Renal cortical epithelial cell (primary cell): ENCODE measurements around the gene WAPL. TPM values are rescaled to one million over a fixed set of nuclear protein-coding genes. Genes with fewer than 3 reads are reported as not detected.

ENCODE experiments used
- DNase-seq: peaks from one replicate; pipeline ENCODE4 v3.0.0-alpha.2; 2011; ENCODE audit warnings: low read depth
- total RNA-seq: library from RNA; depleted of rRNA; stranded (reverse); fragments of >200 nt; gene quantifications from 2 replicates; pipeline ENCODE4 v1.2.3, GENCODE V29; 2014

WAPL gene
- total RNA-seq, 1 donor from 2014 or later = 72.5 TPM

DNA sequence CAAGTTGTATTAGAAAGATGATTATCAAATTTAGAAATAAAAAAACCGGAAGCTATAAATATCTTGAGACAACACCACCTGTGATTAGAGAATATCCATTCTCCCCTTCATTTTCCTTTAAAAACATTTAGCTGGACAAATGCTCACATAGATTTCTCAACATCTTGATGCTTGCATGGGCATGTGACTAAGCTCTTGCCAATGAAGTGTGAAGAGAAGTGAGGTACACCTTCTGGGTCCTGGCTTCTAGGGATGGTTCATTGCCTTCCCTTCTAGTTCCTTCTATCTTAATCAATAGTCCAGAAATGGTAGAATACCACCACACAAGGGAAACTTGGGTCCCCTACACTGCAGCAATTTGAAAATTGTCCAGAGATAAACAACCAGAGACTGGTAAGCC is 41.0 kb downstream of the WAPL start:
- DNase-seq = peak; percentile 78

DNA sequence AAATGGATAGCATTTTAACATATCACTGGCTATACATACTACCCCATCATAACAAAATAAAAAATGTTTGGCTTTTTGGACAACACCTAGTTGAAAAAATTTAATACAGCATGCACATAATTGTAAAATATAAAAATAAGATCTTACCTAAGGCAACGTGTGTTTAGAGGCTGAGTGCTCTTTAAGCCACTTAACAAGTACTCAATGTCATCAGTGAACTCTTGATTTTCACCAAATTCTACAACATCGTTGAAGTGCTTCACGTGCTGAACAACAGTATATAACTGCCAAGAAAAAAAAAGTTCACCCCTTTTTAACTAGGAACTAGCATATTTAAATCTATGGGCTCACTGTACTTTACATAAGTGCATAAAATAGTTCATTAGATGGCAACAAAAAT is 49.5 kb downstream of the WAPL start:
- no peak for DNase-seq

DNA sequence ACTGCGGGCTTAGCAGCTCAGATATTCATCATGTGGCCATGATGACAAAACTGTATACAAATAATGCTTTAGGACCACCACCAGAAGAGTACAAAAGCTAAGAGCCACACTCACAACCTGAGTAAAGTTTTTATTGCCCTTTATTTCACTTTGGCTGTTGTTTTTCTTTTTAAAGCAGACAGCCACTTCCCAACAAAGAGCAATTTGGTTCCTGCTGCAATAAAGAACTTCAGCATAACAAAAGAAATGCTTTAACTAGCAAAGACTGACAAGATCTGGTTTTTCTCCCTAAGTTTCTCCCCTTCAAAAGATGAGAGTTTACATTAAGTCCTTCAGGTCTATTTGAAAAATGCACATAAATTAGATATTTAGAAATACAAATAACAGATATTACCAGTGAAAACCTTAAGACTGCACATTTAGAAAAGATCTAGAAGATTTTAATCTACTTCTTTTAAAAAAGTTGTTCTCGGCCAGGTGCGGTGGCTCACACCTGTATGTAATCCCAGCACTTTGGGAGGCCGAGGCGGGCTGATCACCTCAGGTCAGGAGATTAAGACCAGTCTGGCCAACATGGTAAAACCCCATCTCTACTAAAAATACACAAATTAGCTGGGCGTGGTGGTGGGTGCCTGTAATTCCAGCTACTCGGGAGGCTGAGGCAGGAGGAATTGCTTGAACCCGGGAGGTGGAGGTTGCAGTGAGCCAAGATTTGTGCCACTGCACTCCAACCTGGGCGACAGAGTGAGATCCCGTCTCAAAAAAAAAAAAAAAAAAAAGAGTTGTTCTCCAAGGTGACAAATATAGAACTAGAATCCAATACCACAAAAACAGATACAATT is 59.4 kb downstream of the WAPL start:
- DNase-seq = no peak

GRCh38 chr10:86451604-86451960 is 70.0 kb downstream of the WAPL start:
- peak; percentile 92 for DNase-seq

GRCh38 chr10:86450806-86451603 is 70.6 kb downstream of the WAPL start:
- DNase-seq = peak; percentile 25

- DNase-seq = no peak
Measured at GRCh38 chr10:86449926-86450558, 71.5 kb downstream of the WAPL start.

DNA sequence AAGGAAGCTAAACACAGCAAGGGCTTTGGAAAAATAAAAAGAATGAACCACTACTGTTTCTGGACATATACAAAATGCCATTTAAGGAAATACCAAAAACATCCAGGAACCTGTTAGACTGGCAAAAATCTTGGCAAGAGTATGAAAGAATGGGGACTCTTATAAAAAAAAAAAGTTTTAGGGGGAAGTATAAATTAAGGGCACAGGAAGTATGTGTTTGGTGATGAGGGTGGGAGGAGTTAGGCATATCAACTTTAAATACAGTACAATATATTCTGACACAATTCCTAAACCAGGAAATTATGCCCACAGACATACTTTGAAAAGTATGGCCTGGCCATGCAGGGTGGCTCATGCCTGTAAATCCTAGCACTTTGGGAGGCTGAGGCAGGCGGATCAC is 74.2 kb downstream of the WAPL start:
- DNase-seq = no peak

GRCh38 chr10:86446987-86447386 is 74.6 kb downstream of the WAPL start:
- no peak for DNase-seq

- DNase-seq = no peak
Measured at GRCh38 chr10:86446440-86446839, 75.2 kb downstream of the WAPL start.

- peak; percentile 26 for DNase-seq
Measured at GRCh38 chr10:86443936-86444335, 77.7 kb downstream of the WAPL start.

- DNase-seq = no peak
Measured at GRCh38 chr10:86443069-86443468, 78.5 kb downstream of the WAPL start.

- peak; percentile 92 for DNase-seq
Measured at GRCh38 chr10:86440874-86441843, 80.4 kb downstream of the WAPL start.

- DNase-seq = peak; percentile 97
Measured at GRCh38 chr10:86439544-86439943, 82.0 kb downstream of the WAPL start.

- peak; percentile 7 for DNase-seq
Measured at GRCh38 chr10:86438091-86438749, 83.4 kb downstream of the WAPL start.

- peak; percentile 19 for DNase-seq
Measured at GRCh38 chr10:86437447-86437846, 84.1 kb downstream of the WAPL start.

DNA sequence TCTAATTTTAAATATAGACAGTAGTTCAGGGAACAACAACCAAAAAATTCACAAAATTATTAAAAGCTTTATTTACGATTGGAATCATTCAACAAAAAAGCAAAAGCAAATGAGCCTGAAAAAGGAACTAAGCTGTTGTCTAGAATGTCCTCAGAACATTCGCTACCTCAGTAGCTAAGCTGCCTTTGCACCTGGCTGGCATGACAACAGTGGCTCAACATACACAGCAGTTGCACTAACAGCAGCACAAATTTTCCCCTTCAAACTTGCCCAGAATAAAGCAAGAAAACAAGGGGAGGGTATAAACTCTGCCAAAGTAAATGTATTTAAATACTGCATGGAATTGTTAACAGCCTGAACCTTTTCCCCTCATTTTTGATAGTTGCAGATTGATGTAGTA is 84.6 kb downstream of the WAPL start:
- DNase-seq = no peak

GRCh38 chr10:86434656-86435055 is 86.9 kb downstream of the WAPL start:
- no peak for DNase-seq

DNA sequence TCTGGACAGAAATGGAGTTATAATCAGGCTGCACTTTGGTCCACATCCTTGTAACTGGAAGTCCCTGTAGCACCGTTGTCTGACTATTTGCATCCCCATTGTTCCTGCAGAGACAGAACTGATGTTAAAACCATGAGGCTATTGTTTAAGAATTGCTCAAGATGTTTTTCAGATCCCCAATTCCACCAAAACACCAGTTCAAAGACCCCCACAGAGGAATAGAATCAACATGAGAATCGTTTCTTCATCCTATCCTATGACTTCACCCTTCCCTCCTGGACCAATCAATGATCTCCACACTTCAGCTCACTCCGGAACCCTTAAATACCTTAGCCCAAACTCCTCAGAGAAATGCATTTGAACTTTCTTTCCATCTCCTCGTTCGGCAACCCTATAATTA is 97.9 kb downstream of the WAPL start:
- DNase-seq = no peak

- no peak for DNase-seq
Measured at GRCh38 chr10:86419101-86419500, 102.5 kb downstream of the WAPL start.

DNA sequence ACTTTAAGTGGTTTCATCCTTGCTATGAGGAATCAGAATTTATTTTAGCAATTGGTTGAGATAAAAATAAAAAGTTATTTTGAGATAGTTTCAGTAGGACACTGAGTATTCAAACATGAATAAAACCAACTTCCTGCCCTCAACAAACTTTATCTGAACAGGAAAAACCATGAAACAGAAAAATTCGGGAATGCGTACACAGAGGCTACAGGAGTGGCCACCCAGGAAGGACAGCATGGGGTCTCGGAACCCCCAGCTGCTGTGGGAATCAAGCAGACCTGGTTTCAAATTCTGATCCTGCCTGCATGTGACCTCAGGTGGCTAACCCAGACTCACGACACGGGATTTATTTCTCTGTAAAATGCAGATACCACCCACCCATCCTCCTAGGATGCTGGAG is 106.0 kb downstream of the WAPL start:
- no peak for DNase-seq

DNA sequence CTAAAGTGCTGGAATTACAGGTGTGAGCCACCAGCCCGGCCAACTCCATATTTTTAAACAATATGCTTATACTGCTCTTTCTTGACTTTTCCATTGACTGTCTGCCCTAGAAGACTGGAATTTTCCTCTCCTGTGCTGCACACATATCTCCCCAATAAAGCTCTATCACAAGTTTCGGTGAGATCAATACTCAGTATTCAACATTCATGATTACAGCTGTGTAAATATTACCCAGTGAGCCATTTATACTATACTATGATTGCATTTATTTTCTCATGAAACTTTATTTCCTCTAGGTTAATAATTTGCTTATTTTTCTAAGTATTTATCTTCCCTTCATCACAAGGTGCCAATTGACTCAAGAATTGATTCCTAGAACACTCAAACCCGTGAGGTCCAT is 106.5 kb downstream of the WAPL start:
- no peak for DNase-seq
